IMR-90 (cell line): ENCODE measurements around the gene PLEKHH2. TPM values are rescaled to one million over a fixed set of nuclear protein-coding genes. Genes with fewer than 3 reads are reported as not detected.

ENCODE experiments used
- ATAC-seq: fragments of 200-7000 bp; cut with Tn5 transposase; 2 replicates; pipeline ENCODE4 v1.9.1; 2020; ENCODE audit warnings: low read depth, mild to moderate bottlenecking, moderate library complexity
- BruUV-seq: library from RNA; stranded (reverse); fragments of 400-500 nt; replicated peaks from 2 replicates; lab custom pipeline; 2021; lab: Mats Ljungman, UMichigan
- CTCF ChIA-PET: fragments of 300-600 bp; formaldehyde crosslinking; extraction: SDS; loops from one replicate; lab custom pipeline; 2021; ENCODE audit warnings: antibody characterized with exemption; lab: Yijun Ruan, JAX
- POLR2A ChIA-PET: fragments of 300-600 bp; sonication (Branson Sonifier 250); formaldehyde crosslinking; loops from one replicate; lab custom pipeline; 2022; ENCODE audit warnings: antibody characterized with exemption; ENCODE audit not compliant: unreplicated experiment; lab: Charles Lee
- DNase-seq: peaks from one replicate; pipeline ENCODE4 v3.0.0; 2013
- H2AFZ ChIP-seq: replicated peaks from 2 replicates; pipeline ENCODE3; 2013; ENCODE audit warnings: low read length, mild to moderate bottlenecking; ENCODE audit not compliant: poor library complexity
- H2AK5ac ChIP-seq: 2 replicates; pipeline ENCODE4 v1.6.1; 2013; ENCODE audit warnings: low read depth, low read length, inconsistent platforms
- H2AK9ac ChIP-seq: replicated peaks from 2 replicates; pipeline ENCODE3; 2013; ENCODE audit warnings: mild to moderate bottlenecking, low read depth, low read length, moderate library complexity; ENCODE audit not compliant: poor library complexity
- H2BK120ac ChIP-seq: 2 replicates; pipeline ENCODE4 v1.6.1; 2013; ENCODE audit warnings: low read depth, low read length, inconsistent platforms
- H2BK15ac ChIP-seq: 3 replicates; pipeline ENCODE4 v1.6.1; 2013; ENCODE audit warnings: low read depth, low read length, inconsistent platforms
- H2BK20ac ChIP-seq: 2 replicates; pipeline ENCODE4 v1.6.1; 2013; ENCODE audit warnings: low read depth, mild to moderate bottlenecking, inconsistent platforms, low read length, moderate library complexity
- H2BK5ac ChIP-seq: 2 replicates; pipeline ENCODE4 v1.6.1; 2013; ENCODE audit warnings: mild to moderate bottlenecking, low read depth, low read length, inconsistent platforms; ENCODE audit not compliant: poor library complexity, severe bottlenecking
- H3K14ac ChIP-seq: replicated peaks from 2 replicates; pipeline ENCODE4 v1.6.1; 2013; ENCODE audit warnings: low read depth, low read length, inconsistent platforms
- H3K18ac ChIP-seq: 2 replicates; pipeline ENCODE4 v1.6.1; 2013; ENCODE audit warnings: low read depth, low read length, control low read depth
- H3K23ac ChIP-seq: 2 replicates; pipeline ENCODE4 v1.6.1; 2013; ENCODE audit warnings: low read depth, low read length, inconsistent platforms
- H3K27ac ChIP-seq: 2 replicates; pipeline ENCODE4 v1.5.1; 2013; ENCODE audit warnings: mild to moderate bottlenecking, control low read depth, low read length; ENCODE audit not compliant: insufficient read depth
- H3K27me3 ChIP-seq: 2 replicates; pipeline ENCODE4 v1.6.1; 2013; ENCODE audit warnings: low read length; ENCODE audit not compliant: control insufficient read depth, insufficient read depth
- H3K36me3 ChIP-seq: 2 replicates; pipeline ENCODE4 v1.6.1; 2013; ENCODE audit warnings: low read length, mixed read lengths; ENCODE audit not compliant: control insufficient read depth, insufficient read depth
- H3K4ac ChIP-seq: 2 replicates; pipeline ENCODE4 v1.6.1; 2013; ENCODE audit warnings: low read depth, low read length, inconsistent platforms
- H3K4me1 ChIP-seq: 2 replicates; pipeline ENCODE4 v1.6.1; 2013; ENCODE audit warnings: low read length, mixed read lengths; ENCODE audit not compliant: control insufficient read depth, insufficient read depth
- H3K4me2 ChIP-seq: 2 replicates; pipeline ENCODE4 v1.6.1; 2013; ENCODE audit warnings: low read depth, mild to moderate bottlenecking, control low read depth, low read length, moderate library complexity
- H3K4me3 ChIP-seq: 2 replicates; pipeline ENCODE4 v1.5.1; 2013; ENCODE audit warnings: low read depth, mild to moderate bottlenecking, control low read depth, low read length, moderate library complexity; ENCODE audit not compliant: insufficient read depth
- H3K56ac ChIP-seq: 2 replicates; pipeline ENCODE4 v1.6.1; 2013; ENCODE audit warnings: low read length, inconsistent platforms; ENCODE audit not compliant: insufficient read depth; ENCODE audit errors: extremely low read depth
- H3K79me1 ChIP-seq, 2 experiments: 2 replicates each; pipeline ENCODE4 v1.6.1; 2013; ENCODE audit warnings: low read length in 2 of 2, inconsistent platforms in 1 of 2, low read depth in 1 of 2
- H3K9ac ChIP-seq: 2 replicates; pipeline ENCODE4 v1.6.1; 2013; ENCODE audit warnings: low read depth, low read length, control low read depth
- H3K9me1 ChIP-seq: 2 replicates; pipeline ENCODE4 v1.6.1; 2013; ENCODE audit warnings: low read length, inconsistent platforms; ENCODE audit not compliant: insufficient read depth
- H3K9me3 ChIP-seq: 2 replicates; pipeline ENCODE4 v1.6.1; 2013; ENCODE audit warnings: low read length; ENCODE audit not compliant: control insufficient read depth, insufficient read depth
- H4K20me1 ChIP-seq: 2 replicates; pipeline ENCODE4 v1.6.1; 2013; ENCODE audit warnings: low read length, inconsistent platforms; ENCODE audit not compliant: insufficient read depth
- H4K5ac ChIP-seq: 2 replicates; pipeline ENCODE4 v1.6.1; 2013; ENCODE audit warnings: mild to moderate bottlenecking, low read depth, low read length, control low read depth
- H4K8ac ChIP-seq, 2 experiments: 2 replicates each; pipeline ENCODE4 v1.6.1; 2013; ENCODE audit warnings: low read depth in 2 of 2, low read length in 2 of 2, control low read depth in 1 of 2, inconsistent platforms in 1 of 2
- H4K91ac ChIP-seq: 2 replicates; pipeline ENCODE4 v1.6.1; 2013; ENCODE audit warnings: low read depth, low read length, inconsistent platforms; ENCODE audit not compliant: insufficient read depth
- CEBPB ChIP-seq: IDR thresholded peaks from 2 replicates; pipeline ENCODE4 v1.6.1; 2012; ENCODE audit warnings: low read depth, low read length, improper control_type of control experiment
- CHD1 ChIP-seq: IDR thresholded peaks from 2 replicates; pipeline ENCODE4 v1.6.1; 2012; ENCODE audit warnings: low read depth, low read length, improper control_type of control experiment
- MAFK ChIP-seq: IDR thresholded peaks from 2 replicates; pipeline ENCODE4 v1.6.1; 2012; ENCODE audit warnings: low read depth, low read length, improper control_type of control experiment
- MAZ ChIP-seq: IDR thresholded peaks from 2 replicates; pipeline ENCODE4 v1.6.1; 2012; ENCODE audit warnings: low read depth, mild to moderate bottlenecking, low read length, improper control_type of control experiment, moderate library complexity, borderline replicate concordance
- NFE2L2 ChIP-seq: fragments of 150-350 bp; IDR thresholded peaks from 2 replicates; pipeline ENCODE4 v1.6.1; 2016; ENCODE audit warnings: low read depth, mild to moderate bottlenecking, low read length
- POLR2A ChIP-seq: IDR thresholded peaks from 2 replicates; pipeline ENCODE4 v1.6.1; 2012; ENCODE audit warnings: mild to moderate bottlenecking, low read depth, low read length
- RCOR1 ChIP-seq: IDR thresholded peaks from 2 replicates; pipeline ENCODE4 v1.6.1; 2012; ENCODE audit warnings: mild to moderate bottlenecking, low read length, improper control_type of control experiment; ENCODE audit not compliant: insufficient replicate concordance
- RFX5 ChIP-seq: IDR thresholded peaks from 2 replicates; pipeline ENCODE4 v1.8.0; 2012; ENCODE audit warnings: low read depth, mild to moderate bottlenecking, low read length, moderate library complexity
- USF2 ChIP-seq: fragments of 150-350 bp; IDR thresholded peaks from 2 replicates; pipeline ENCODE4 v1.6.1; 2017; ENCODE audit warnings: mild to moderate bottlenecking, antibody characterized with exemption, low read length, low read depth
- WGBS, 2 experiments: methylation state at CpG; one replicate each; pipeline versions ENCODE4 v1.1.5 to v1.1.7; 2013; ENCODE audit warnings: missing lambda C conversion rate in 2 of 2; ENCODE audit not compliant: insufficient read length in 1 of 2; ENCODE audit errors: extremely low coverage in 2 of 2; 5-methylcytosine and 5-hydroxymethylcytosine counted together
- dilution Hi-C: fragments of 300-500 bp; cut with HindIII; formaldehyde crosslinking; loops from one replicate; pipeline ENCODE4 v1.14.3; 2018; ENCODE audit warnings: low sequenced_read_pairs; ENCODE audit not compliant: unreplicated experiment
- in situ Hi-C: fragments of 300-500 bp; cut with MboI; formaldehyde crosslinking; loops from 3 replicates; pipeline ENCODE4 v1.14.3; 2019; ENCODE audit warnings: low sequenced_read_pairs, inconsistent platforms, mixed read lengths
- intact Hi-C: fragments of 100-400 bp; cut with micrococcal nuclease; formaldehyde crosslinking; loops from 2 replicates; pipeline ENCODE4 v1.10.0; 2022
- polyA plus RNA-seq, 3 experiments: library from polyadenylated mRNA; depleted of rRNA; stranded (reverse); fragments of >200 nt; gene quantifications; 2 replicates each; pipeline ENCODE4 v1.2.3, GENCODE V29; 2012; ENCODE audit warnings: low replicate concordance in 1 of 3
- total RNA-seq: library from RNA; depleted of rRNA; stranded (reverse); fragments of >200 nt; gene quantifications from 2 replicates; pipeline ENCODE4 v1.2.3, GENCODE V29; 2012

Gene PLEKHH2
- total and polyA plus RNA-seq, 2 of the 4 experiments (the other 2 are of a cell fraction): 2.0 to 3.3 TPM

DNA sequence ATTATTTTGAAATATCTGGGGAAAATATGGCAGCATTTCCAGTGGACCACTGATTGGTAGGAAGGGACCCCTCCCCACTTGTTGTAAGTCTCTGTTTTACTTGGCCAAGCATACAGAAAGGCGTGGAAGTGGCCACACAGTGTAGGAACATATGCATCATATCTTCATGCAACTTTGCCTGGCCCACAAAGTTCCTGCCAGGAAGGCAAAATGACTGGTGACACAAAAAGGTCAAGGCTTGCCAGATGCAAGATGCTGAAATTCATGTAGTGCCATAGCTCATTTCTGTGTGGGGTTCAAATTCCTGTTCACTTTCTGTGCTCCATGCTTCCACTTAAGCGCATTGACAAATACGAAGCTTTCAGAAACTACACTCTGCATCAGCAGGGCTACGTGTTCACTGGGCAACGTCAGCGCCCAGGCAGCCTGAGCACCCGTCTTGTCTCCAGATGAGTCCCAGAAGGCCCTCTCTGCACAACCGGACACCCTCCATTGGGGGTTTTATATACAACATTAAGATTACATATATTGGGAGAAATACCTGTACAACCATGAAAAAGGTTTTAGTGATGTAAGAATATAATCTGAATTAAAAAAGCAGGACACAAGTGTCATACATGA, 140.4 kb downstream of the PLEKHH2 start:
- Histone ChIP-seq H3K4me3 (no peak overlapping the region), H4K8ac (no peak overlapping the region), H2BK120ac (no peak overlapping the region), H3K27ac (no peak overlapping the region), H3K56ac (no peak overlapping the region), H4K5ac (no peak overlapping the region), H3K4me2 (no peak overlapping the region), H3K4me1 (peaks cover 2% of the 10 kb centered on the region), H3K9me1 (0 out of 2 replicates have a peak, but pooled peaks cover 3% of the 10 kb centered on the region), H2AK9ac (no peak overlapping the region), H3K36me3 (peaks cover 9% of the 10 kb centered on the region), H2BK15ac (no peak overlapping the region), H3K14ac (no peak overlapping the region), H2BK5ac (no peak overlapping the region), H3K9me3 (no peaks in the 10 kb centered on the region), H2BK20ac (no peak overlapping the region), H4K20me1 (no peaks in the 10 kb centered on the region), H3K27me3 (no peaks in the 10 kb centered on the region), H4K91ac (no peak overlapping the region), H3K23ac (0 out of 2 replicates have a peak overlapping the region, but pooled peaks have one; percentile 11), H3K79me1 (peaks cover 4 to 10% of the 10 kb centered on the region in 2 experiments; a peak in 3 of 4 replicates), H2AK5ac (no peak overlapping the region), H3K4ac (no peak overlapping the region), H2AFZ (no peak overlapping the region), H3K9ac (no peak overlapping the region), H3K18ac (no peak overlapping the region)
- DNase-seq: no peak
- intact Hi-C loops (no loop called here), in situ Hi-C loops (no loop called here), dilution Hi-C loops (no loop called here)
- ChIA-PET CTCF (interaction anchor here (0.6 kb wide), 1 partner anchor 107 kb away, joined by 3 read pairs; no protein-coding TSS in a partner anchor), POLR2A (no interaction called here)
- TF ChIP-seq CHD1 (no peak), MAFK (no peak), POLR2A (no peak), CEBPB (no peak), RCOR1 (no peak), MAZ (no peak), RFX5 (no peak), USF2 (no peak), NFE2L2 (no peak)
- no TSS peak for BruUV-seq
- no peak for ATAC-seq
- WGBS, 2 experiments: no CpG with 5 or more reads among the region's 8 CpGs
